HG03175 (cell line): Measurements from ENCODE around the gene CXCR4.
"Not testable (repeated sequence)": the region's sequence is repeated elsewhere in the genome, so short reads cannot be mapped to it uniquely, and the experiment has no call there.

Experiments used
- ATAC-seq: cut with Tn5 transposase; IDR thresholded peaks from one replicate; pipeline ENCODE4 v1.9.1; 2021; ENCODE audit warnings: mild to moderate bottlenecking, moderate library complexity; ENCODE audit not compliant: unreplicated experiment

Gene CXCR4

GRCh38 chr2:136080114-136080513 is 37.8 kb downstream of the CXCR4 start:
- no peak for ATAC-seq

- no peak for ATAC-seq
These were observed 40.8 kb downstream of the CXCR4 start for GRCh38 chr2:136077107-136077506.

GRCh38 chr2:136075476-136075875 is 42.5 kb downstream of the CXCR4 start:
- ATAC-seq, result no peak

- no peak for ATAC-seq
These were observed 45.3 kb downstream of the CXCR4 start for GRCh38 chr2:136072621-136073020.

GRCh38 chr2:136071887-136072286 is 46.1 kb downstream of the CXCR4 start:
- not testable (repeated sequence) for ATAC-seq

GRCh38 chr2:136070913-136071312 is 47.0 kb downstream of the CXCR4 start:
- ATAC-seq, result no peak

- no peak for ATAC-seq
These were observed 48.2 kb downstream of the CXCR4 start for GRCh38 chr2:136069773-136070172.

- no peak for ATAC-seq
These were observed 49.2 kb downstream of the CXCR4 start for GRCh38 chr2:136068581-136069227.

GRCh38 chr2:136067897-136068580 is 49.9 kb downstream of the CXCR4 start:
- no peak for ATAC-seq

- ATAC-seq, result no peak
These were observed 50.5 kb downstream of the CXCR4 start for GRCh38 chr2:136067459-136067858.

GRCh38 chr2:136065907-136066306 is 52.0 kb downstream of the CXCR4 start:
- ATAC-seq, result peak; percentile 87

GRCh38 chr2:136065384-136065783 is 52.6 kb downstream of the CXCR4 start:
- ATAC-seq, result peak; percentile 38
